DOHH2 (cell line): Measurements from ENCODE around the gene PIBF1.

ENCODE experiments used
- H3F3A ChIP-seq: fragments of 200-600 bp; sonication (generic), shearing (Covaris generic); 2 replicates; pipeline ENCODE4 v1.6.0; 2016; ENCODE audit warnings: antibody characterized with exemption, mild to moderate bottlenecking; ENCODE audit not compliant: control insufficient read depth, insufficient read depth
- H3K27ac ChIP-seq: fragments of 200-600 bp; sonication (generic); 2 replicates; pipeline ENCODE4 v1.5.1; 2014; ENCODE audit warnings: low read depth, mild to moderate bottlenecking, low read length, moderate library complexity
- H3K27me3 ChIP-seq: fragments of 200-600 bp; sonication (generic); 2 replicates; pipeline ENCODE4 v1.6.1; 2014; ENCODE audit warnings: mild to moderate bottlenecking, low read length, mixed read lengths; ENCODE audit not compliant: control insufficient read depth
- H3K36me3 ChIP-seq: fragments of 200-600 bp; sonication (generic); 2 replicates; pipeline ENCODE4 v1.6.1; 2014; ENCODE audit warnings: mild to moderate bottlenecking, low read length, moderate library complexity, mixed read lengths; ENCODE audit not compliant: control insufficient read depth
- H3K4me1 ChIP-seq: fragments of 200-600 bp; sonication (generic); 2 replicates; pipeline ENCODE4 v1.6.1; 2014; ENCODE audit warnings: mild to moderate bottlenecking, low read length, mixed read lengths; ENCODE audit not compliant: control insufficient read depth
- H3K4me2 ChIP-seq: fragments of 200-600 bp; sonication (generic); 2 replicates; pipeline ENCODE4 v1.6.0; 2014; ENCODE audit warnings: mild to moderate bottlenecking, low read length, moderate library complexity
- H3K4me3 ChIP-seq: fragments of 200-600 bp; sonication (generic); 2 replicates; pipeline ENCODE4 v1.5.1; 2014; ENCODE audit warnings: mild to moderate bottlenecking, low read length, mixed read lengths
- H3K79me2 ChIP-seq: fragments of 200-600 bp; sonication (generic); 2 replicates; pipeline ENCODE4 v1.6.1; 2014; ENCODE audit warnings: mild to moderate bottlenecking, low read length, mixed read lengths; ENCODE audit not compliant: control insufficient read depth
- H3K9me2 ChIP-seq: fragments of 200-600 bp; sonication (generic); replicated peaks from 2 replicates; pipeline ENCODE4 v1.6.1; 2014; ENCODE audit warnings: mild to moderate bottlenecking, low read length, mixed read lengths; ENCODE audit not compliant: control insufficient read depth
- H3K9me3 ChIP-seq: fragments of 200-600 bp; sonication (generic); 2 replicates; pipeline ENCODE4 v1.6.1; 2014; ENCODE audit warnings: antibody characterized with exemption, low read length, mixed read lengths; ENCODE audit not compliant: control insufficient read depth, insufficient read depth
- H4K20me1 ChIP-seq: fragments of 200-600 bp; sonication (generic); 2 replicates; pipeline ENCODE4 v1.6.0; 2014; ENCODE audit warnings: low read depth, mild to moderate bottlenecking, antibody characterized with exemption, low read length, moderate library complexity; ENCODE audit not compliant: control insufficient read depth, insufficient read depth
- CTCF ChIP-seq: fragments of 200-600 bp; sonication (generic); IDR thresholded peaks from one replicate; pipeline ENCODE4 v1.5.1; 2014; ENCODE audit warnings: antibody characterized with exemption, mild to moderate bottlenecking, low read depth, low read length; ENCODE audit not compliant: poor library complexity, severe bottlenecking
- EZH2phosphoT487 ChIP-seq: fragments of 200-600 bp; sonication (generic); IDR thresholded peaks from 2 replicates; pipeline ENCODE4 v1.6.1; 2017; ENCODE audit warnings: borderline replicate concordance, mild to moderate bottlenecking, antibody characterized with exemption, low read length, moderate library complexity, mixed read lengths

The PIBF1 gene

GRCh38 chr13:73039201-73040108, 257.5 kb downstream of the PIBF1 start:
- Histone ChIP-seq H3K9me3 (no peaks in the 10 kb centered on the region), H3K4me1 (no peaks in the 10 kb centered on the region), H3K27me3 (no peaks in the 10 kb centered on the region), H3K9me2 (no peaks in the 10 kb centered on the region), H3K4me3 (no peak overlapping the region), H3K27ac (no peak overlapping the region), H3F3A (no peaks in the 10 kb centered on the region), H4K20me1 (no peaks in the 10 kb centered on the region), H3K4me2 (no peak overlapping the region), H3K36me3 (no peaks in the 10 kb centered on the region), H3K79me2 (no peaks in the 10 kb centered on the region)
- TF ChIP-seq CTCF (no peak), EZH2phosphoT487 (no peak)

DNA sequence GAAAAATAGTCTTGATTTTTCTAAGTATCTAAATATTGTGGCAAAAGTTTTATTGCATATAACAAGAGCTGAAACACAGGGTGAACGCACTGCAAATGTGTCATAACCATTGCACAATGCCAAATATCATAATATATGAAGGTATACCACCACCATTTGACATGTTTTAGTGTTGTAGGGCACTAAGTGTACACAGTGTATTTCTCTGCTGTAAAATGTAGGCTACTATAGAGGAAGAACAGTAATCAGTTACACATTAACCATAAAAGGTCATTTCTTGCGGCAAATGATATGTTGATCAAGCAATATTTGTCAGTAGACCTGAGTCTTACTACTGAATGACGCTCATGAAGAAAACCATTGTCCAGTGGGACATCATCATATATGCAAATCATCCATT, 258.6 kb downstream of the PIBF1 start:
- no peak overlapping the region for H3K4me2 ChIP-seq
- TF ChIP-seq CTCF (no peak), EZH2phosphoT487 (no peak)
- H3K27ac ChIP-seq, result no peak overlapping the region

DNA sequence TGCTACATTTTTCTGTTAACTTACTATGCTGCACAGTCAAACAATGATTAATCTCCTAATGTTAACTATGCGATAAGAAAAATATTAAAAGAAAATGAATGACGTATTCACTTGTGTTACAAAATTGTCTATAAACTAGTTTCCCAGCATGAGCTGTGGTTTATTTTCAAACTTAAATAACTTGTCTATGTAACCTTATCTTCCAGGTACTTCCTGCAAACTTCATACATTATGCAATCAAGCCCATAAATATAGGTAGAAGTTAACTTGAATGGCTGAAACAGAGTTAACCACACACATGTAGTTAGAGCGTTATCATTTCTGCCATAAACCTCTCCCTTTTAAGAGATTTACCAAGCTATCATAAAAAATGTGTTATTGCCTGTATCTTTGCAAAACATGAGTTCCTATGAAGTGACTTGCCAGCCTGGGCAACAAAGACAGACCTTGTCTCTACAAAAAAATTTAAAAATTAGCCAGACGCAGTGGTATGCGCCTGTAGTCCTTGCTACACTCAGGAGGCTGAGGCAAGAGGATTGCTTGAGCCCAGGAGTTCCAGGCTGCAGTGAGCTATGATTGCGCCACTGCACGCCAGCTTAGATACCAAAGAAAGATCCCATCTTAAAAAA, 259.1 kb downstream of the PIBF1 start:
- TF ChIP-seq CTCF (no peak), EZH2phosphoT487 (no peak)
- H3K36me3 ChIP-seq, result no peaks in the 10 kb centered on the region
- H3K79me2 ChIP-seq, result no peaks in the 10 kb centered on the region
- no peaks in the 10 kb centered on the region for H3K9me3 ChIP-seq
- H4K20me1 ChIP-seq, result no peaks in the 10 kb centered on the region
- H3K27me3 ChIP-seq, result no peaks in the 10 kb centered on the region
- no peak overlapping the region for H3K4me2 ChIP-seq
- no peaks in the 10 kb centered on the region for H3F3A ChIP-seq
- H3K4me3 ChIP-seq, result no peak overlapping the region
- no peaks in the 10 kb centered on the region for H3K9me2 ChIP-seq
- H3K4me1 ChIP-seq, result no peaks in the 10 kb centered on the region
- no peak overlapping the region for H3K27ac ChIP-seq

More for the DNA sequence above, 258.6 kb downstream of the PIBF1 start:
- H3K4me3 ChIP-seq, result no peak overlapping the region
- no peaks in the 10 kb centered on the region for H4K20me1 ChIP-seq
- H3K9me2 ChIP-seq, result no peaks in the 10 kb centered on the region
- no peaks in the 10 kb centered on the region for H3K36me3 ChIP-seq
- no peaks in the 10 kb centered on the region for H3K27me3 ChIP-seq
- H3K4me1 ChIP-seq, result no peaks in the 10 kb centered on the region
- H3K9me3 ChIP-seq, result no peaks in the 10 kb centered on the region
- no peaks in the 10 kb centered on the region for H3K79me2 ChIP-seq
- no peaks in the 10 kb centered on the region for H3F3A ChIP-seq
